HG03460 (cell line): ENCODE results near the gene CALML6.
"Not testable (repeated sequence)": the region's sequence is repeated elsewhere in the genome, so short reads cannot be mapped to it uniquely, and the experiment has no call there.

Source experiments
- ATAC-seq: cut with Tn5 transposase; IDR thresholded peaks from one replicate; pipeline ENCODE4 v1.9.1; 2021; ENCODE audit not compliant: unreplicated experiment

CALML6 gene

DNA sequence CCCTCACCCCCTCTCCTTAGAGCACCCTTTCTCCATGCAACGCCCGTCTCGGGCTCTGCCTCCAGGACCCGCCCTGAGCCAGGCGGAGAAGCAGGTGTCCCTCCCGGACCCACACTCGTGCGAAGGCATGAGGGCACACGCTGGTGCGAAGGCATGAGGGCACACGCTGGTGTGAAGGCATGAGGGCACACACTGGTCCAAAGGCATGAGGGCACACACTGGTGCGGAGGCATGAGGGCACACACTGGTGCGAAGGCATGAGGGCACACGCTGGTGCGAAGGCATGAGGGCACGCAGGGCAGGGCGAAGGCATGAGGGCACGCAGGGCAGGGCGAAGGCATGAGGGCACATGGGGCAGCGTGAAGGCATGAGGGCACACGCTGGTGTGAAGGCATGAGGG is 9.8 kb downstream of the CALML6 start:
- no peak for ATAC-seq

DNA sequence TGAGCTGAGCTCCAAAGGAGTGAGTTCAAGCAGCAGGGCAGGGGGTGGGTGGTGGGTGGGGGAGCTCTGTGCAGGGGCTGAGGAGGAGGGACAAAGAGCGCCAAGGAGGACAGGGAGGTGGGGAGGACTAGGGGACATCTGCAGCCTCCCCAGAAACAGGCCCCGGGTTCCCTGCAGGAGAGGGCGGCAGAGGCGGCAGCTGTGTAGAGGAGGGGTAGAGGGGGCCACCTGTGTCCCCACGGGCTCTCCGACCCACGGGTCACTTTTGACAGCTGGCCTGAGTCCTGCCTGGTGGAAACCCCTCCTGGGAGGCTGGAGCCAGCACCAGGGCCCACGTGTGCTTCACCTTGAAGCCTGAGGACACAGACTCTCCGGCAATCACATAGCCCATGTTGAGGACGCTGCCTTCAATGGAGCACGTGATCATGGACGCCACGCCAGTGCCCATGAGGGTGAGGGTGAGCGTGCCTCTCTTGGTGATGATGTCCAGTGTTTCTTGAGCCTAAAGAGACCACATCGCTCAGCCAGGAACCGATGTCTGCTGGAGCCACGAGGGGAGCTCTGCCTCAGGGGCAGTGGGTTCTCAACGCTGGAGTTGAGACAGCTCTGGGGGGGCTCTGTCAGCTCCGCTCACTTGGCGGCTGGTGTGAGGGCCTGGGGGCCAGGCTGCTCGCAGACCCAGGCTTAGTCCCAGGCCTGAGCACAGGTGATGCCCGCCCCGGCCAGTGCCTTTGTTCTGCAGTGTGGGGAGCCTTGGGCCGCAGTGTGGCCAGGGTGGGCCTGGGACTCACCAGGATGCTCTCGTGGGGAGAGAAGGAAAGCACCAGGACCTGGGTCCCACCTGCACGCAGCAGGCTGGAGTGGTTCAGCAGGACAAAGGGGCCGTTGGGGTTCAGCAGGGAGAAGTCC is 10.6 kb downstream of the CALML6 start:
- no peak for ATAC-seq

DNA sequence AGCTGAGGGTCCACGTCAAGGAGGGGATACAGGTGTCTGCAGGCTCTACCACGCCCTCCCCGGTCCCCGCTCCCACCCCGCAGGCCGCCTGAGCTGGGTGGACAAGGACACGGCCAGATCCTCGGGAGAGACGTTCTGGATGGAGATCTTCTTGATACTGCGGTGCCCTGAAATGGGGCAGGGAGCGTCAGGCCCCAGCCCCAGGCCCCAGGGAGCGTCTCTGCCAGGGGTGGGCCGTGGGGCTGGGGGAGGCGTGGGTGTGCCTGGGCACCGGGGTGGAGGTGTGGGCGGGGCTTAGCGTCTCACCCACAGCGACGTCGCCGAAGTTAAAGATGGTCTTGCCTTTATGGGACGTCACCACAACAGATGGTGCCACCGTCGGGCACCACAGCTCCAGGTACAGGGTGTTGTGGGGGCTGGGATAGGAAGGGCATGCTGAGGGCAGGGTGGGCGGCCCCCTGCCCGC is 11.3 kb downstream of the CALML6 start:
- no peak for ATAC-seq

DNA sequence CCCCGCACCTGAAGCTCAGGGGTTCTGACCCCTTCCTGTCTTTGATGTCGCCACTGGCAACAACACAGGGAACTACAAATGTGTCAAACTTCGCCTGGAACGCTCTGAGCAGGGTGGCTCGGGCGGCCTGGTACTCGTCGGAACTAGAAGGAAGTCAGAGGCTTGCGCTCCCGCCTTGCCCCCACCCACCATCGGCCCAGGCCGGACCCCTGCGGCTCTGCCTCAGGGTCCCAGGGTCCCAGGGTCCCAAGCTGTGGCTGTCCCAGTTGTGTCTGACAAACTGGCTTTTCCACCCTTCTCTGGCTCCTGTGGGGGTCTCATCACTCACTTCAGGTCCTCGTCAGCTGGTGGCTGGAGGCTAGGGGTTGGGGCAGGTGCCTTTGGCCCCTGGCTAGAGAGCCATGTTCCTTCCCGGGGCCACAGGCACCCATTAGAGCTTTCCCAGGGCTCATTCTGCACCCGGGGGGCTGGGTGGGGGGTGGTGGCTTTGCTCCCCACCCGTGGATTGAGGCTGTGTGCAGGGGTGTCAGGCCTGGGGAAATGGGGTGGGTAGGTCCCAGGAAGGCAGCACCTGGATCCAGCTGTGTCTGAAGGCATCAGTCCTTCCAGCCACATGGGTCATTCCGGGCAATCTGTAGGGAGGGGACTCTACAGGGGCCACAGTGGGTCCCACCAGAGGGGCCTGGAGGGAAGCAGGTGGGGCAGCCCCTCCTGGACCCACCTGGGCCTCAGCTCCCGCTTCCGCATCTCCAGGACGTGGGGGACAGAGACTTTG is 12.0 kb downstream of the CALML6 start:
- no peak for ATAC-seq

DNA sequence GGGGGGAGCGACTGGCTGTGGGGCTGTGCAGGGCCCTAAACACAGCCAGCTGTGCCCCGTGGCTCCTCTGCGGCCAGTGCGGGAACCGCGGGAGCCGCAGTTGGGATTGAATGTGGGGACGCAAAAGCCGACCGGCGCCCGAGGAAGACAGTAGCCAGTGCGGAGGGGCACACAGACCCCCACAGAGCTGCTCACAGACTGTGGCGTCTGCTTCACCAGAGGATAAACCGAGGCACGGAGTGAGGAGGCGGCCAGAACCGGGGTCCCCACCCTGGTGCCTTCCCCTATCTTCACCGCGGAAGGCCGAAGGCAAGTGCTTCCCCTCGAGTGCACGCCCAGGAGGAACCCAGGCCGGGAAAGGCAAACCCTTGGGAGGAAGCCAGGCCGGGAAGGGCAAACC is 12.7 kb downstream of the CALML6 start:
- ATAC-seq: no peak

DNA sequence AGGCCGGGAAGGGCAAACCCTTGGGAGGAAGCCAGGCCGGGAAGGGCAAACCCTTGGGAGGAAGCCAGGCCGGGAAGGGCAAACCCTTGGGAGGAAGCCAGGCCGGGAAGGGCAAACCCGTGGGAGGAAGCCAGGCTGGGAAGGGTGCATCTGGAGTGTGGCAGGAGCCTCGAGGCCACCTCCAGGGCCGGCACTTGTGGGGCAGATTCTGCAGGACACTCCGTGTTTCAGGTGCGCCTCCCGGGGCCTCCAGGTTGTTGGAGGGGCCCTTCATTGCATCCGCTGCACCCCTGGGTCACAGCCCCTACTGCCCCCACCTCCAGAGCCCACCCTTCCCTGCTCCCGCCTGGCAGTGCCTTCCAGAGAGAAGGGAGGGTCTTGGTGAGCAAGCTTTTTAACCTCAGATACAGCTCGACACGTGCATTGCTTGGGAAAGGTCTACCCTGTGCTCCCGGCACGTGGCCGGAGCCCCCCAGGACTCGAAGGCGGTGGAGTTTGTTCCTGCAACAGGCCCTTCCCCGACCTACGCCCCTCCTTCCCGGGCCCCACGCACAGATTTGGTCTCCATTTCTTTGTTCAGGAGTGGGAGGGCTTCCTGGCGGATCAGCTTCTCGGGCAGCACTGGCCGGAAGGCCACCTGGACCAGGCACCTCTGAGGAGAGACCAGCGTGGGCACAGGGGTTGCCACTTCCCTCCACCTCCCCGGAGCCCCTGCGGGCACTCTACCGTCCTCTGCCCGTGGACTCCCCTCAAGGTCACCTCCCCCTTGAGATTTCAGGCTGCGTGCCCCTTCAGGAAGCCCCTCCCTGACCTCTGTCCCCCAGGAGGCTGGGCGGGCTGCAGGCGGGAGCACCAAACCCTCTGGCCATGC is 13.4 kb downstream of the CALML6 start:
- ATAC-seq: no peak

DNA sequence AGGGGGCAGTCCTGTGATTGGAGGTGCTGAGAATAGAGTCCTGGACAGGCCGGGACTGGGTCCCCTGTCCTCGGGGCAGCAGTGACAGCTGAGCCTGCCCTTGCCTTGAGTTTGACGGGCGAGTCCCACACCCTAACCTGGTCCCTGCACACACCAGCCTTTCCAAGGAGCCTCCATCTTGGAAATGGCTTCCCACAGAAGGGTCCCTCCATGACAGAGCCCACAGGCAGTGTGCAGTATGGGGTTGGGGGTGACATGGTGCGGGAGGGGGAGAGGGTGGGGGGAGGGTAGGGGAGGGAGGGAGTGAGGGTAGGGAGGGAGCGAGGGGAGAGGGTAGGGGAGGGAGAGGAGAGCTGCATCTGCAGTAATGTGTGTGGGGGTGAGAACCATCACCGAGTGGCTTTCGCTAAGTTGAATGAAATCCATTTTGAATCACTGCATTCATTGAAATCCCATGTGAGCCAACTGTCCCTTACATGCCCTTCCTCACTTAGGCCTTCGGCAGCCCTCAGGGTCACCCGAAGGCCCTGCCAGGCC is 14.1 kb downstream of the CALML6 start:
- no peak for ATAC-seq

DNA sequence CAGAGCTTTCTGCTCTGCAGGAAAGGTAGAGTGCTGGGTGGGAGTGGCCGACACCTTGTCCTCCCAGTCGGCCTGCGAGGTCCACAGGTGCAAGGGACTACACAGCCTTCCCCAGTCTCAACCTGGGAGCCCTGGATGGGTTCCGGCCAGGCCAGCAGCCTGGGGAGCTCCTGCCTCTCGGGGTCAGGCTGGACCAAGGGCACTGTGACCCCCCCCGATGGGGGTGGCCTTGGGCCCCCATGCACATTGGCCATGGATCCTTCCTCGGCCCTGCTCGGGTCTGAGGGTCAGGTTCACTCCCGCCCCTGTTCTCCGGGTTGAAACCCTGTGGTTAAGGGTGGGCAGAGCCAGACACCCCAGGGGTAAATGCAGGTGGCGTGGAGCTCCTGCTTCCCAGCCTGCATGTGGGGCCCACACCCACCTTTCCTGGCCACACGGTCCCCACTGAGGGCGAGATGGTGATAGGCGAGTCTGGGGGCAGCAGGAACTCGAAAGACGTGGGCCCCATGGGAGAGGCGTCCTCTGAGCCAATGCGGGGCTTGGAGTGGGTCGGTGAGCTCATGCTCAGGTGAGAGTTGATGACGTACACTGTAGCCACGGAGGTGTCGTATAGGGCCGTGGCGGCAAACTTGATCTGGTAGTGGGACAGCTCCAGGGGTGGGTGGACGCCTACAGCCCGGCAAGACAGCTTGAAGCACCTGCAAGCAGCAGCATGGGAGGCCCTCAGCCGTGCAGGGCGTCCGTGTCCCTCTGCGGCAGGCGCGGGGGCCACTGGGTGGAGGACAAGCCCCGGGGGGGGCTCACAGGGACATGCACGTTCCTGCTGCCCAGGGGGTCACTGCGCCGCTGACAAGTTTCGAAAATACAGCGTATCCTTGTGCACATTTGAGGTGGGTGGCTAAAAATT is 14.8 kb downstream of the CALML6 start:
- no peak for ATAC-seq

DNA sequence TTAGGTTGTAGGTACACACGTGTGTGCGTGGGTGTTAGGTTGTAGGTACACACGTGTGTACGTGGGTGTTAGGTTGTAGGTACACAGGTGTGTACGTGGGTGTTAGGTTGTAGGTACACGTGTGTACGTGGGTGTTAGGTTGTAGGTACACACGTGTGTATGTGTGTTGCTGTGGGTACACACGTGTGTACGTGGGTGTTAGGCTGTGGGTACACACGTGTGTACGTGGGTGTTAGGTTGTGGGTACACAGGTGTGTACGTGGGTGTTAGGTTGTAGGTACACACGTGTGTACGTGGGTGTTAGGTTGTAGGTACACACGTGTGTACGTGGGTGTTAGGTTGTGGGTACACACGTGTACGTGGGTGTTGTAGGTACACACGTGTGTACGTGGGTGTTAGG is 19.8 kb downstream of the CALML6 start:
- not testable (repeated sequence) for ATAC-seq

DNA sequence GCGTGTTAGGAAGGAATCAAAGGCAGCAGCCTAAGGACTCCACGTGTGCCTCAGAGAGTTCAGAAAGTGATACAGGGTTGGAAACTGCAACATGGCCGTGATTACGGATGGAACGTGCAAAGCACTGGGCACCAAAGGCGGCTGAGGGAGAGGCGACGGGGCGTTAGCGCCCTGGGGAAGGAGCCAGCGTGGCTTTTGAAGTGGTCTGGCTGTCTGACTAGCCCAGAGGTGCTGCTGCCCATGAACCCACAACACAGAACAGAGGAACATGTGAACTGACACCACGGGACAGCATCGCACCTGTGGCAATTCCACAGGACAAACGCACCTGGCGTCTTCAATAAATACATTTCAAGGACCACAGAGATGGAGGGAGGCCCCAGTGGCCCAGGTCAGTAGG is 22.0 kb downstream of the CALML6 start:
- no peak for ATAC-seq

DNA sequence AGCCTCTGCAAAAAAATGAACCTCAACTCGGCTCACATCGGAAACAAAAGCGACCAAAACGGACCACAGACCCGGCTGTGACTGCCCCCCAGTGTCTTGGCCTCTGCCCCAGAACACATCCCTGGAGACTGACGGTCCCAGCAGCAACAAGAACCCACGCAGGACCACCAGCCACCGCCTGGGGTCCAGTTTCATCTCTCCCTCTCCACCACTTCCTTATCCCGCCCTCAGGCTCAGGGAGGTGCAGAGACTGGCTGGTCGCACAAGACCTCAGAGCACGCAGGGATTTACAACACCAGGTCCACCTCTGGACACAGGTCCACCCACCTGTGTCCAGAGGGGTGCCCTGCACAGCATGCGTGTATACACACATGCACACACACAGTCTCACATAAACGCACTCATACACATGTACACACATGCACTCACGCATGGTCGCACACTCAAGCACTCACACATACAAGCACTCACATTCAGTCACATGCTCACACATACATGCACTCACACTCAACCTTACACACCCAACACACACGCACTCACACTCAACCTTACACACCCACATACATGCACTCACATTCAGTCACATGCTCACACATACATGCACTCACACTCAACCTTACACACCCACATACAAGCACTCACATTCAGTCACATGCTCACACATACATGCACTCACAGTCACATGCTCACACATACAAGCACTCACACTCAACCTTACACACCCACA is 22.7 kb downstream of the CALML6 start:
- no peak for ATAC-seq

DNA sequence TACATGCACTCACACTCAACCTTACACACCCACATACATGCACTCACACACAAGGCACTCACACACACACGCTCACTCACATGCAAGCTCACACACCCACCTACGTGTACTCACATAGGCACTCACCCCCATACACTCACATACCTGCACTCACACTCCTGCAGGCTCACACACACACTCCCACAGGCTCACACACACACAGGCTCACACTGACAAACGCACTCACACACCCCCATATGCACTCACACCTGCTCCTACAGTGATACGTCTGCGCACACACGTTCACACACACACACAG is 23.2 kb downstream of the CALML6 start:
- no peak for ATAC-seq

DNA sequence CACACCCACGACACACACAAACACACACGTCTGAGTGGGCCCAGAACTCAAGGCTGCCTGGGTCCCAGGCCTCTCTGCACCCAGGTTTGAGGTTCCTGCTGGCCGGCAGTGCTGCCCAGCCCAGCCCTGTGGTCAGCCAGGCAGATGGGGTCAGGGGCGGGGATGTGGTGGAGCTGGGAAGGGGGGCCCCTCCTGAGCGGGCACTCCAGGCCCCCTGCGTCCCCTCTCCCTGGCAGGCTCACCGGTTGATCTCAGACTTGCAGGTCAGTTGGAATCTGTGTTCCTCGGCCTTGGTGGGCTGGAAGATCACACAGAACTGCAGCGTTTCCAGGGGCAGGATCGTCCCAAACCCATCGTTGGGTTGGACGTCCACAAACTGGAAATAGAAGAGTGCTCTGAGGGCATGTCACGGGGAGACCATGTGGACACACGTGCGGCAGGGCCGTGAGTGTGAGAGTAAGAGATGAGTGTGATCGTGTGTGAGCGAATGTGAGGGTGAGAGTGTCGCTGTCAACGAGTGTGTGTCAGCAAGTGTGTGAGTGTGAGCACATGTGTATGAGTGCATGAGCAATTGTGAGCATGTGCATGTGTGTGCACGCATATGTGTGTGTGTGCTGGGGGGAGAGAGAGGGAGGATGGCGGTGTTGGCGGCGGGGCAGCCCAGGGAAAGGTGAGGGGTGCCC is 23.7 kb downstream of the CALML6 start:
- no peak for ATAC-seq

DNA sequence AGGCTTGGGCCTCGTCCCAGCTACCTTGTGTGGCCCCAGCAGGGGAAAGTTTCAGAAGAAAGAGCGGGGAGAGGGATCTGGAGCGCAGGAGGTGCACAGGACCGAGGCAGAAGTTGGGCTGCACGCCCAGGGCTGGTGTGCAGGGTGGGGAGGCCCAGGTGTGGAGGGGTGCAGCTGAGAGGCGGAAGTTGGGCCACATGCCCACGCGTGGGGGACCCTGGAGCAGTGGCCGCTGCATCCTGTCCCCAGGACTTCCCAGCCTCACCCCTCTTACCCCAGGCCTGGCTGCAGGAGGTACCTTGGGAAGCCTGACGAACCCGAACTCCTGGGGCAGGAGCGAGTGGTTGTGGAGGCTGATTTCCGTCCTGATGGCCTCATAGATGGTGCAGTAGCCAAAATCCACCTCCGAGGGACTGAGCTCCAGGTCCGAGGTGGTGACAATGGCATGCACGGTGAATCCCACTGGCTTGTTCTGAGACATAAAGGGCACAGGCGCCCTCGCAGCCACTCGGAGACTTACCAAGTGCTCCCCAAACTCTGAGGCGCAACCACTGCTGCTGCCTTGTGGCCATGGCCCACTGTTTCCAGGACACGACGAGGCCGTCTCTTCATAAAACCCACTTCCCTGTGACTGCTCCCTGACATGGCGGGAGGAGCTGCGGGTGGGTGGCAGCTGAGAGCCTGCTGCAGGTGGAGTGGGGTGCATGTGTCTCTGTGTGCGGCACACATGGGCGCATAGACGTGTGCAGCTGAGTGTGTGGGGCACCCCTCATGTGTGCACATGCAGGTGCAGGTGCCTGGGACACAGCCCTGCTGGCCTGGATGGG is 24.4 kb downstream of the CALML6 start:
- no peak for ATAC-seq

DNA sequence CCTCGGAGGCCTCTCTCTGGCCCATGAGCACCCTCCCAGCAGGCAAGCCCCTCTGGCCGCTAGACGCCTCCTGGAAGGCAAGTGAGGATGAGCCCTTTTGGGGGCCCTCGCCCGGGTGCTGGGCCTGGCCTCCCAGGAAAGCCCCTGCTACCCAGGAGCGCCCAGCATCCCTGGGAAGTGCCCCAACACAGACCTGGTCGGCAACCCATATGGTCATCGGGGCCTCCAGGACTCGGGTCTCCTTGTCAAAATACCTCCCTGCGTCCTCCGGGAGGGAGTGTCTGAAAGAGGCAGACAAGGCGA is 25.0 kb downstream of the CALML6 start:
- no peak for ATAC-seq

DNA sequence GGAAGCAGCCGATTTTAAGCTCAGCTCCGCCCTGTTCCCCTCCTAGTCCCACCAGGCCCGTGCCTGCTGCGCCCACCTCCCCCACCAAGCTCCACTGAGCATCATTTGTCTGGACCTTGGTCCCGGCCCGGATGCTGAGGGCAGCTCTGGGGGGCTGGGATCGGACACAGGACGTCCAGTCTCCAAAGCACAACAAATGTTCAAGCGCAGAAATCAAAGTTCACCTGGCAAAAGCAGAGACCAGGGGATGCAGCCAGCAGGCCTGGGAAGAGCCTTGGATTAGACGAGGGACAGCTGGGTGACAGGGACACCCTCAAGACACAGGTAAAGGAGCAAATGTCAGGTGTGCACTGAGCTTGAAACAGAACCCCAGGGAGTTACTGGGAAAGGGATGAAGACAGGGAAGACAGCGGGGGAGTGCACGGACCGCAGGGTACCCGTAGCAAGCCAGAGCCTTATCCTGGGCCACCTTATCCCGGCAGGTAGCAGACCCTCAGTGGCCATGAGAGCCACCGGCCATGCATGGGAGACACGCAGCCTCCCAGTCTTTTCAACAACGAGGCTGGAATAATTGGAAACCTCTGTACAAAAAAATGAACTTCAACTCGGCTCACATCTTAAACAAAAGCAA is 26.3 kb downstream of the CALML6 start:
- no peak for ATAC-seq

DNA sequence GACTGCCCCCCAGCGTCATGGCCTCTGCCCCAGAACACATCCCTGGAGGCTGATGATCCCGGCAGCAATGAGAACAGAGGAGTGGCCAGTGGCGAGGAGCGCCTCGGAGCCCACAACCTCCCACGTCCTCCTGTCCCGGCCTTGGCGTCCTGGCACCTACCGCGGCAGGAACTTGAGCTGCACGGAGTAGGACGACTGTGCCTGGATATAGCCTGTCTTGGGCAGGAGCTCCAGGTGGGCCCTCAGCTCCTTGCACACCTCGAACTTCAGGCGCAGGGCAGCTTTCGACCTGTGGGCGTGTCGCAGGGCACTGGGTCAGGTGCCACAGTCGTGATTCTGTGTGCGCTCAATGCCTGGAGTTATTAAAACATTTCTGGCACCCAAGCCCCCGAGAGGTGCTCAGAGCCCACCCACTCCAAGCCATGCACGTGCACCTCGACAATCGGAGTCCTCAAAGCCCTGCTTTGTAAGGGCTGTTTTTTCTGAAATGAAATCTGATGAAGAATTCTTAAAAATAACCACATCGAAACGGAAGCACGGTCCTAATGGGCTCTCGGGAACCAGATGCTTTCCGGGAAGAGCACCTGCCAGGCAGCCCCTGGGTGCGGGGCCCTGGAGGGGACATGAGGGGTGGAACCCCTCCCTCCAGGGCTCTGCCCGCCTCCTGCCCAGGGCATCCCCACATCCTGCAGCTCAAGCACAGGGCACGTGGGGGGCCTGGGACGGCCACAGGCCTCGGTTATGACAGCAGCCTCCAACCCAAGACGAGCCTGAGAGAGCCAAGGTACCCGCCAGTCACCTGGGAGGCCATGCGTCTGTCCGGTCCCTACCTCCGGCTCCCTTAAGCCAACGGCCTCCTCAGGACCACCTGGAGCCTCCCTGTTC is 27.1 kb downstream of the CALML6 start:
- ATAC-seq: no peak
